Measurements from ENCODE around the gene HIVEP3.
A peak's percentile ranks its signal among the peaks of the same experiment; 100 is the strongest.
"Not testable (repeated sequence)": the region's sequence is repeated elsewhere in the genome, so short reads cannot be mapped to it uniquely, and the experiment has no call there.

HIVEP3 gene

DNA sequence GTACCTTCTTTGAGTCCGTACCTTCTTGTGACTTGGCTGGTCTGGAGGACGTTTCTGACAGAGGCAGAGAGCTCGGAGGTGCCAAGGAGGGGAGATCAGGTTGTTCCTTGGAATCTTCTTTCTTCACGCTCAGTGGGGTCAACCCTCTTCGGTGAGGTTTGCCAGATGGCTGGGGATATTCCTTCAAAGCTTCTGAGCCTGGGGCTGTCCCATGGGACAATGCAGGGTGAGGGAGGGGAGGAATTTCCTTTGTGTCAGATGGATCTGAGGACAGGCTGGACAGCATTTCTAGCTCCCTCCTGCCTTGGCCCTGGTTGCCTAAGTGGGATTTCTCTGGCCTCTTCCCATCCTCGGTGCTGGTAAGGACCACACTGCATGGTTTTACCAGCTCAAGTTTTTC is 338.7 kb downstream of the HIVEP3 start:
- DNase-seq (ENCODE audit: low spot score), result no peak

- DNase-seq (ENCODE audit: low spot score), result peak; percentile 42
Measured at GRCh38 chr1:41578712-41579335, 339.9 kb downstream of the HIVEP3 start.

DNA sequence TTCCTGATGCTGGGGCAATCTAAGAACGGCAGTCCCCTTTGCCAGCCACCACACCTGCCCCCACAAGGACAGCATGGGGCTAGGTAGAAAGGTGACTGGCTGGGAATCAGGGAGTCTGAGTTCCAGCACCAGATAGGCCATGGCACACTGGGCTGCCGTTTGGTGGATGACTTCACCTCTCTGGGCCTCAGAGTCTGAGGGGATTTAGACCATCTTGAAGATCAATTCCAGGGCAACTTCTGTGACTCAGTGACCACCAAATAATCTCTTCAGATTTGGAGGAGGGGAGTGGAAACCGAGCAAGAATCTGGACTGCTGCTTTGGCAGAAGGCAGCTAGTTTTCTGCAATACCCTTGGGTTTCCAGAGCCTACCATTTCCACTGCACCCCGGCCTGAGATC is 342.1 kb downstream of the HIVEP3 start:
- no peak for DNase-seq (ENCODE audit: low spot score)

- no peak for DNase-seq (ENCODE audit: low spot score)
Measured at GRCh38 chr1:41576206-41576605, 342.5 kb downstream of the HIVEP3 start.

DNA sequence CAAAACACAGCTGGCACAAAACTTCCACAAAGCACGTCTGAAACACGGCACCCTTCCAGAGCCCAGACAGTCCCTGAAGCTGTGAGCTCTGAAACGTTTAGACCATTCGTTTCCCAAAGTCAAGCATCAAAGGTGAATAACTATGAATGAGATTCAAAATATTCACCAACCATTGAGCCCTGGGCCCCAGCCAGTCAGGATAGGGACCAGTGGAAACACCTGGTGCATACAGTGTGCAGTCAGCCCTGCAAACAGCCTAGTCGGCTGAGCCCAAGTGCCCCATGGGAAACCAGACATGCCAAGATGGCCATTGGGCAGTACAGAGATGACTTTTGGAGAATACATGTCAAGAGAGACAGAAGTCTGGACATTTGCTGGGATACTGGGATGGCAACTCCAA is 343.9 kb downstream of the HIVEP3 start:
- no peak for DNase-seq (ENCODE audit: low spot score)

- peak; percentile 76 for DNase-seq (ENCODE audit: low spot score)
Measured at GRCh38 chr1:41573785-41574713, 344.7 kb downstream of the HIVEP3 start.

GRCh38 chr1:41573194-41573593 is 345.5 kb downstream of the HIVEP3 start:
- DNase-seq (ENCODE audit: low spot score), result no peak

DNA sequence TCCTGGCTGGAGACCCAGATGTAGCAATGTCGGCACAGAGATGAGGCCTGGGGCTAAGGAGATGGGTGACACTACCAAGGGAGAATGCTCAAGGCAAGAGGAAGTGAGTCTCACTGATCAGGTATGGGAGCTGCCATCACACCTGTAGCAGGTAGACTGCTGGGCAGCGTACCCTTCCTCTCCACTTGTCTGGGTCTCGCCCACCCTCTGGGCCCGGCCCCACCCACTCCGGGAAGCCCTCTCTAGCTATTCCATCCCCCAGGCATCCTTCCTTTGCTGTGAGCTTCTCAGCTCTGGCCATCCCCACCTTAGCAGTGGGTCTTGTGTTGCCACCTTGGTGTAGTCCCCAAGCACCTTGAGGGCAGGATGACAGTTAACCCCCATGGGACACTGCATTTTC is 346.5 kb downstream of the HIVEP3 start:
- DNase-seq (ENCODE audit: low spot score), result no peak

DNA sequence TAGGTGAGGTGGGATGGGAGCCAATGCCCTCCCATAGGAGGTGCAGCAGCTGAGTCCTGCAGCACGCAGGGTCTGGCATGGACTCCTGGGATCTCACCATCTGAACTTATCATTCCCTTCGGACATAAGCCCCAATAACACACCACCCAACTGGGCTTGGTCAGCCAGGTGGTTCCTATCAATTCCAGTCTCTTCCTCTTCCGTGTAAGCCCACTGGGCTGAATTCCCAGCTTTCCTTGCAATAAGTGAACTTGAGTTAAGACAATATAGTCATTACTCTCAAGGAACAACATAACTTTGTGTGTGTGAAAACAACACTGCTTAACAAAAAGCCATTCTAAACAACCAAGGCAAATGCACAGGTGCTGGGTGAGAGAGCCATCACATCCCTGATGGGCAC is 347.7 kb downstream of the HIVEP3 start:
- DNase-seq (ENCODE audit: low spot score), result no peak

GRCh38 chr1:41568204-41568603 is 350.5 kb downstream of the HIVEP3 start:
- no peak for DNase-seq (ENCODE audit: low spot score)

- no peak for DNase-seq (ENCODE audit: low spot score)
Measured at GRCh38 chr1:41566969-41567368, 351.8 kb downstream of the HIVEP3 start.

DNA sequence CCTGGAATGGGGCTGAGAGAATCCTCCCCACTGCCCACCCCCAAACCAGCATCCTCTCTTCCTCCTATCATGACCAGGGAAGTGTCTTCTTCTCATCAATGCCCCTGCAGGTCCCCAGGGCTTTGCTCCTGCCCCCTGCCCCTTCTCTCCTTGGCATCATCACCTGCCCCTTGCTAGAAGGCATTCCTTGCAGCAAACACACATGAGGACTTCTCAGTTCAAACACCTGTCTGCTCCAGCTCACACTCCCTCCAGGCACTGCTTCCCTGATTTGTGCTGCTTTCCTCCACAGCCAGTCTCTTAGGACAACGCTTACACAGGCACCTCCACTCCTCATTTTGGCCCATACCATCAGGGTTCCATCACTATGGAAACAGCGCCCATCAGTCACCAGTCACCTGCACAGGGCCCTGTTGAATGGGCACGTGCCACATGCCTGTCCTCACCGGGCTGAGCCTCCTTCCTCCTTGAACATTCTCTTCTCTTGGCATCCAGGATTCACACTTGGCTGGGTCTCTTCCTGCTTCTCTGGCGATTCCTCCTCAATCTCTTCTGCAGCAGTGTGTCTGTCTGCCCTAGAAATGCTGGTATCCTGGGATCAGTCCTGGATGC is 352.3 kb downstream of the HIVEP3 start:
- DNase-seq (ENCODE audit: low spot score), result no peak

DNA sequence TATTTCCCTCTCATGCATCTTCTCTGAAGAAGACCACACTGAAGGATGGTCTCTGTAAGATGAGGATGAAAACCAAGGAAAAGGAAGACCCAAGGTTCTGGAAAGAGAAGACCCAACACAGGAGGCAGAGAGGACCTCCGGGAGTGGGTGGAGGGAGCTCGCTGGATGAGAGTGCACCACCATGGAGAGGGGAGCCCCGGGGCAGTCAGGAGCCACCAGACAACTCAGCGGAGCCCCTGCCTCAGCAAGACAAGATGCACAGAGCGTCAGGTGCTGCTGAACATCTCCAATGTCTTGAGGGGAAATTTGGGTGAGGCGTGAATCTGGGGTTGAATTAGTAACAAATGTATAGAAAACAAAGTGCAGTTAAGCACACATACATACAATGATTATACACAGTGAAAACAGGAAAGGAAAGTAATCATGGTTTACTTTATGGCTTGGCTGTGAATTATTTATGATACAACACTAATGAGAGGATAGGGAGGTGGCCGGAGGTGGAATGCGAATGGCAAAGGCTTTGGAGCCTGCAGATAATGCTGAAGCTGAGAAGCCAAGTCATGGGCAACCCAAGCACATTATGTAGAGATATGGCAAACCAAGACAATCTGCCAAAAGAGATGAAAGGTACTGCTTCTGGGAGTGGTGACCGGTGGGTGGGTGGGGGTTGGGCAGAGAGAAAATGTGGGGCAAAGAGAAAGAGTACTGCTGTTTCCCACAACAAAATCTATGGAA is 353.8 kb downstream of the HIVEP3 start:
- no peak for DNase-seq (ENCODE audit: low spot score)

- no peak for DNase-seq (ENCODE audit: low spot score)
Measured at GRCh38 chr1:41562328-41562727, 356.4 kb downstream of the HIVEP3 start.

- DNase-seq (ENCODE audit: low spot score), result no peak
Measured at GRCh38 chr1:41560931-41561330, 357.8 kb downstream of the HIVEP3 start.

DNA sequence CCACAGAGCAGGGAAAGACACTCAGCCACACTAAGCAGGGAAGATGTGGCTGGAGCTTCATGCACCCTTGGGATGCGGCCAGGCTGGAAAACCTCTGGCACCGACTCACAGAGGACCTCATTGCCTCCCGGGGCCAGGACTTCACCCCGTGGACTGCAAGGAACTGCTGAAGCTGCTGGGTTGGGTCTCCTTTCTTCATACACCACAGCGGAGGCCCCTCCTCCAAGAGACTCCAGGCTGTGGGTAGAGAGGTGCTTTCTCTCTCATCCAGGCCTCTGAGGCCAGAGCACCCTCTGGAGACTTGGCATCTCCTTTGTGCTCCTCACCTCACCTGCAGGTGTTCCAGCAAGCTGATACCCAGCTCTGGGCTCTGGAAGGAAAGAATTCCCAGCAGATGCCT is 358.2 kb downstream of the HIVEP3 start:
- DNase-seq (ENCODE audit: low spot score), result no peak

GRCh38 chr1:41559331-41559730 is 359.4 kb downstream of the HIVEP3 start:
- no peak for DNase-seq (ENCODE audit: low spot score)

DNA sequence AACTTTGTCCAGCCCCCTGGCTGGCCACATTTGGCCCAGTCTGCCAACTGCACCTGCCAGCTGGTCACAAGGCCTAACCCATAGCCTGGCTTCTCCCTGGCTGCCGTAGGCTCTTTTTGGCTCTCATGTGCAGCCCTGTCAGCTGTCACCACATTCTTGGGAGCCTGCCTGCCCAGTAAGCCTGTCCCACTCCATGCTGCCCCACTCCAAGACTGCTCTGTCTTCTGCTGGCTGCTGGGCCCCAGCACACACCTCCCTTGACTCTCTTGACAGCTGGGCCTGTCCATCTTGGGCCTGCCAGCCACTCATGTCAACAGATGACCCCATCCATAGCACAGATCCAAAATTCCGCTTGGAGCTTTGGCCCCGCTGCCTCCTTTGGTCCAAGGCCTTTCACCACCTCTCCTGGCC is 360.0 kb downstream of the HIVEP3 start:
- DNase-seq (ENCODE audit: low spot score), result no peak

DNA sequence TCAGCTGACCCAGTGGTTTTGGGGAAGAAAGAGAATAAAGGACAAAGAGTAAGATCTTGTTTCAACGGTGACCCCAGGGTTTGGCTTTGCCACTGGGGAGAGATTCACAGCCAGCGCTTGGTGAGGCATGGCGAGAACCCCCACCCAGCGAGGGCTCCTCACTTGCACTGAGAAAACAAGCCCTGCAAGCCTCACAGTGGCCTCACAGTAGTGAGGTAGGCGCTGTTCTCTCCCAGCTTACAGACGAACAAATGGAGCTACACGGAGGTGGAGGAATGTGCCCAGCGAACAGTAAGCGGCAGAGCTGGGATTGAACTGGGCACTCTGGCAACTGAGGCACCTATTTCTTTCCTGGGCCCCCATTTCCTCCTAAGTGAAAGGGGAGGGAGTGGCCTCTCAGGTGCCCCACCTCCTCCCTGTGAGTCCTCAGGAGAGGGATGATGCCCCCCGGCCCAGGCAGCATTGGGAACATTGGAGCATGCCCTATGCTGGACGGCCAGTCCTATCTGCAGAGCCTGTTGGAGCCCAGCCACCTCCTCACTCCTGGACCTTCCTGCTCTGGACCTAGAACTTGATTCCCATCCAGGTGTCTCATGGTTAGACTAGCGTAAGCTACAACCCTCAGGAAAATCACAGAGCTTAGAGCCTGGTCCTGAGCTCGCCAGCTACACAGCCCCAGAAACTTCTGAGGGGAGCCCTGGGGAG is 360.8 kb downstream of the HIVEP3 start:
- DNase-seq (ENCODE audit: low spot score), result no peak

DNA sequence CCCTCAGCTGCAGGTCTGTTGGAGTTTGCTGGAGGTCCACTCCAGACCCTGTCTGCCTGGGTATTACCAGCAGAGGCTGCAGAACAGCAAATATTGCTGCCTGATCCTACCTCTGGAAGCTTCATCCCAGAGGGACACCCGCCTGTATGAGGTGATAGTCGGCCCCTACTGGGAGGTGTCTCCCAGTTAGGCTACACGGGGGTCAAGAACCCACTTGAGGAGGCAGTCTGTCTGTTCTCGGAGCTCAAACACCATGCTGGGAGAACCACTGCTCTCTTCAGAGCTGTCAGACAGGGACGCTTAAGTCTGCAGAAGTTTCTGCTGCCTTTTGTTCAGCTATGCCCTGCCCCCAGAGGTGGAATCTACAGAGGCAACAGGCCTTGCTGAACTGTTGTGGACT is 364.0 kb downstream of the HIVEP3 start:
- DNase-seq (ENCODE audit: low spot score), result not testable (repeated sequence)

DNA sequence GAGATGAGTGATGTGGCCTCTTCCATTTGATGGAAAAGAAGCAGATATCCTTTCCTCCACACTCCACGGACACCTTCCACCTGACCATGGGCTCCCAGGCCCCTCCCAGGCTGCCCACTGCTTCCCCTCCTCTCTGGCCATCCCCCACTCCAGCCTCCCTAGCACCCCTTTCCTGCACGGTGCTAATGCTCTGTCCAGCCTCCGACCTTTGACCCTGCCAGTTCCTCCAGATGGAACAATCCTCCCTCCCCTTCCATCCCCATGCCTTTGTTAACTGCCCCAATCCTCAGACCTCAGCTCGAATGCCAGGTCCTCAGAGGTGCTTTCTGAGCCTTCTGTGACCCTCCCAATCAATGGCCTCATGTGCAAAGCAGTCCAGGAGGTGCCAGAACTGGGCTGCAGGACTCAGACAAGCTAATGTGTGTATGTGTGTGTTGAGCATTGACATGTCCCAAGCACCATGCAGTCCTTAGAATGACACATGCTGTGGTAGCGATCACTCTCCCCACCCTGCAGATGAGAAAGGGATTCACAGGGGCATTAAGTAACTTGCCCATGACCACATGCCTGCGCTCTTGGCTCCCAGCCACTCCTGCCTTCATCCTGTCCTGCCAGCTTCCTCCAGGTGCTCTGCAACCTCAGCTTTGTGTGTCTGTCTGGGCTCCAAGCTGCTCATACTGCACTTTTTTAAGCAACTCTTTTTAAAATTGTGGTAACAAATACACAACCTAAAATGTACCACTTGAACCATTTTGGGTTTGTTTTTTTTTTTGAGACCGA is 370.8 kb downstream of the HIVEP3 start:
- no peak for DNase-seq (ENCODE audit: low spot score)
